A549 treated with DMSO at 1 μM for 4 hours (cell line): ENCODE measurements around the gene CMTR2. TPM values are rescaled to one million over a fixed set of nuclear protein-coding genes. Genes with fewer than 3 reads are reported as not detected.

Experiments
- total RNA-seq: library from RNA; stranded (reverse); fragments of 200-300 nt; extraction: Qiagen RNA extraction; gene quantifications from 5 replicates; pipeline ENCODE4 v1.2.3, GENCODE V29; 2022; ENCODE audit warnings: low read depth

CMTR2 gene, protein sequence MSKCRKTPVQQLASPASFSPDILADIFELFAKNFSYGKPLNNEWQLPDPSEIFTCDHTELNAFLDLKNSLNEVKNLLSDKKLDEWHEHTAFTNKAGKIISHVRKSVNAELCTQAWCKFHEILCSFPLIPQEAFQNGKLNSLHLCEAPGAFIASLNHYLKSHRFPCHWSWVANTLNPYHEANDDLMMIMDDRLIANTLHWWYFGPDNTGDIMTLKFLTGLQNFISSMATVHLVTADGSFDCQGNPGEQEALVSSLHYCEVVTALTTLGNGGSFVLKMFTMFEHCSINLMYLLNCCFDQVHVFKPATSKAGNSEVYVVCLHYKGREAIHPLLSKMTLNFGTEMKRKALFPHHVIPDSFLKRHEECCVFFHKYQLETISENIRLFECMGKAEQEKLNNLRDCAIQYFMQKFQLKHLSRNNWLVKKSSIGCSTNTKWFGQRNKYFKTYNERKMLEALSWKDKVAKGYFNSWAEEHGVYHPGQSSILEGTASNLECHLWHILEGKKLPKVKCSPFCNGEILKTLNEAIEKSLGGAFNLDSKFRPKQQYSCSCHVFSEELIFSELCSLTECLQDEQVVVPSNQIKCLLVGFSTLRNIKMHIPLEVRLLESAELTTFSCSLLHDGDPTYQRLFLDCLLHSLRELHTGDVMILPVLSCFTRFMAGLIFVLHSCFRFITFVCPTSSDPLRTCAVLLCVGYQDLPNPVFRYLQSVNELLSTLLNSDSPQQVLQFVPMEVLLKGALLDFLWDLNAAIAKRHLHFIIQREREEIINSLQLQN
- 12.0 to 17.0 TPM (median 14.3 TPM) in 5 replicates for total RNA-seq

GRCh38 chr16:71288890-71289731, at the start of gene CMTR2:
Gene CMTR2, minus strand, starts transcription at chr16:71289402. Its CDS starts 3,482 bp downstream, at chr16:71285920.

Other genes starting within 250 kb of the CMTR2 start
- 0.30 to 0.52 TPM (median 0.39 TPM) in 5 replicates for gene HYDIN, start 58.7 kb downstream of the CMTR2 start, total RNA-seq
- 5.8 to 10.9 TPM (median 7.4 TPM) in 5 replicates for gene CALB2, start 69.3 kb upstream of the CMTR2 start, total RNA-seq
- not detected in 5 replicates for gene TLE7, start 152.7 kb upstream of the CMTR2 start, total RNA-seq
- 5.3 to 7.5 TPM (median 5.4 TPM) in 5 replicates for gene ZNF23, start 172.8 kb upstream of the CMTR2 start, total RNA-seq
- gene ZNF19, start 199.9 kb upstream of the CMTR2 start, total RNA-seq = 1.3 to 2.6 TPM (median 2.0 TPM) in 5 replicates
- gene CHST4, start 237.0 kb upstream of the CMTR2 start, total RNA-seq = 0.06 to 0.15 TPM (median 0.08 TPM) in 3 of 5 replicates, not detected in the others